ENCODE data around the gene TUBA4A. TPM values are rescaled to one million over a fixed set of nuclear protein-coding genes. Genes with fewer than 3 reads are reported as not detected.
"Not testable (repeated sequence)": the region's sequence is repeated elsewhere in the genome, so short reads cannot be mapped to it uniquely, and the experiment has no call there.

TUBA4A gene
- polyA plus RNA-seq, 3 donors = 20.5 to 39.3 (median 30.0) TPM

DNA sequence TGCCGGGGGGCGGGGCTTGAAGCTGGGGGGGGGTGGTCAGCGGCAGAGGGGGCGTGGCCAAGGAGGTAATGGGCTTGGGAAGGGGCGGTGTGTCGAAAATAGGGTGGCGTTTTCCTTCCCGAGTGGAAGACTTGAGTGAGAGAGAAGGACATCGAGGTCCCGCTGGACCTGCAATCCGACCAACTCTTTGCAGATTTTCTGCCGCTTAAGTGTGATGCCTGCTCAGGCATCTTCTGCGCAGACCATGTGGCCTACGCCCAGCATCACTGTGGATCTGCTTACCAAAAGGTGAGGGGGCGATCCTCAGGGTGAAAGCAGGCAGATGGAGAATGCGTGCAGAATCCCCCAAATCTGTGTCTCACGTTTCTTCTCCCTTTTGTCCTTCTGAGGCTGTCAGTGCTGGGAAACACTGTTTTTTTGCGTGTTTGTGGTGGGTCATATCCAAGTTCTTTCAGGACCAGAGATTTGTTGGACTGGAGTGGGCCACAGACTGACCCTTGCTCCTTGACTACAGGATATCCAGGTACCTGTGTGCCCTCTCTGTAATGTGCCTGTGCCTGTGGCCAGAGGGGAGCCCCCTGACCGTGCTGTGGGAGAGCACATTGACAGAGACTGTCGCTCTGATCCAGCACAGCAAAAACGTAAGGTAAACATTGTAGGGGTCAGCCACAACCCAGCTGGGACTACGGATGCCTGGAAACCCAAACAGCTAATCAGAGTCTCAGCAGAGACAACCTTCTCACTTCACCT, 46.4 kb downstream of the TUBA4A start:
- WGBS, 3 donors = 15 to 18% (median 16%) methylated on average over 22 of the region's 22 CpGs
- no peak overlapping the region for H3K27ac ChIP-seq (ENCODE audit: low read depth, low read length)

DNA sequence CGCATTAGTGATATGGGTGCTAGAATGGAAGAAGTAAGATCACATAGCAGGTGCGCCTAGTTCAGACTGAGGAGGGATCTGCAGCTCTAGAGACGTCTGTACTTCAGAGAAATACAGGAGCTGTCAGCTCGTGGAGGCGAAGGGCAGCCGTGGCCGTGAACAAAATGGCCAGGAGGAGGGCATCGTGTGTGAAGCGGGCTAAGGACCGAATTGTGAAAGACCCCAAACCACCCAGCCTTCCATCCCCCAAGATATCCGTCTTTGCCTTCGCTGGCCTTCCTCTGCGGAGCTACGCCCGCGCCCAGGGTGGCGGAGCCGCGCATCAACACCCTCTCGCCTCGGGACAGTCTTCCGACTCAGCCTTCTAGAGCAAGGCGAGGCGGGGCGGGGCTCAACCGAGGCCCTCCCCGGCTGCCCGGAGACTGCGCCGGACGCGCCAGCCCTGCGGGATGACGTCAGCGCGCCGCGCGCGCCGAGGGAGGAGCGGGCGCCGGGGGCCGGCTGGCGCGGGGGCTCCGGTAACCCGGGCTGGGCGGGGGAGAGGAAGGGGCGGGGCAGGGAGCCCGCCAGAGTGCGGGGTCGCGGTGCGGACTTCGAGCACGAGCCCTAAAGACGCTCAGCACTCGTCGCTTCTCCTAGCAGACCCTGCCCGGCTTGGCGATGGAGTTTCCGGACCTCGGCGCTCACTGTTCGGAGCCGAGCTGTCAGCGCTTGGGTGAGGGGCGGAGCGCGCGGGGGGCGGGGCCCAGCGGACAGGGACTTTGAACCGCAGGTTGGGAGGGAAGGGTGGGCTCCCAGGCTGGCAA, 47.2 kb downstream of the TUBA4A start, which contains the start of gene ZFAND2B:
Gene ZFAND2B, plus strand, starts transcription at position 455 of the 806 bp plus-strand sequence. Its CDS starts 206 bp downstream, at position 661.
- peak within 1 kb of the TSS; percentile 10 for H3K27ac ChIP-seq (ENCODE audit: low read depth, low read length)
- 0 to 1% (median 0%) methylated on average over 64 to 76 of the region's 76 CpGs for WGBS, 3 donors

DNA sequence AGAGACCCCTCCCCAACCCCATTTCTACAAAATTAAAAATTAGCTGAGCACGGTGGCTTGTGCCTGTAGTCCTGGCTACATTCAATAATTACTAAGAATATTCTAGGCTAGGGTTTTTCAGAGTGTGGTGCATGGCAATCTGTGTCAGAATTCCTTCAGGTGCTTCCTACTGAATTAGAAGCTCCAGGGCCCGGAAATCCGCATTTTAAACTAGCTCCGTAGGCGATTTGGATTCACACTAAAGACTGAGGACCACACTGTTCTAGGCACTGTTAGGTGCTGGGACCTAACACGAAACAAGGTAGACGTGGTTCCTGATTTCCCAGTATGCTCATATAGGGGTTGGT, 47.8 kb downstream of the TUBA4A start:
- WGBS, 3 donors = 9 to 21% (median 16%) methylated on average over 7 of the region's 7 CpGs
- peak overlapping the region; percentile 10 for H3K27ac ChIP-seq (ENCODE audit: low read depth, low read length)

DNA sequence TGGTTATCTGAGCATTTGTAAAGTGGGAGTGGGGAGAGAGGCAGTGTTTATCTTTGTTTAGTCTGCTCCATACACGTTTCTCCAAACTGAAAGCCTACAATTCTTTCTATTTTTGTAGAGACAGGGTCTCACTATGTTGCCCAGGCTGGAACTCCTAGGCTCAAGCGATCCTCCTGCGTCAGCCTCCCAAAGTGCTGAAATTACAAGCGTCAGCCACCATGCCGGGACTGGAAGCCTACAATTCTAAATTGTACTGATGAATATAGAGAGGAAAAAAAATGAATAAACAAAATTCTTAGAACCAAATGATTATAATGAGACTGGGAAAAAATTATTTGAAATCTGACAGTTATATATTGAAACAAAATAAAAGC, 48.6 kb downstream of the TUBA4A start:
- 81 to 91% (median 87%) methylated on average over 5 of the region's 5 CpGs for WGBS, 3 donors
- H3K27ac ChIP-seq (ENCODE audit: low read depth, low read length) = no peak overlapping the region

DNA sequence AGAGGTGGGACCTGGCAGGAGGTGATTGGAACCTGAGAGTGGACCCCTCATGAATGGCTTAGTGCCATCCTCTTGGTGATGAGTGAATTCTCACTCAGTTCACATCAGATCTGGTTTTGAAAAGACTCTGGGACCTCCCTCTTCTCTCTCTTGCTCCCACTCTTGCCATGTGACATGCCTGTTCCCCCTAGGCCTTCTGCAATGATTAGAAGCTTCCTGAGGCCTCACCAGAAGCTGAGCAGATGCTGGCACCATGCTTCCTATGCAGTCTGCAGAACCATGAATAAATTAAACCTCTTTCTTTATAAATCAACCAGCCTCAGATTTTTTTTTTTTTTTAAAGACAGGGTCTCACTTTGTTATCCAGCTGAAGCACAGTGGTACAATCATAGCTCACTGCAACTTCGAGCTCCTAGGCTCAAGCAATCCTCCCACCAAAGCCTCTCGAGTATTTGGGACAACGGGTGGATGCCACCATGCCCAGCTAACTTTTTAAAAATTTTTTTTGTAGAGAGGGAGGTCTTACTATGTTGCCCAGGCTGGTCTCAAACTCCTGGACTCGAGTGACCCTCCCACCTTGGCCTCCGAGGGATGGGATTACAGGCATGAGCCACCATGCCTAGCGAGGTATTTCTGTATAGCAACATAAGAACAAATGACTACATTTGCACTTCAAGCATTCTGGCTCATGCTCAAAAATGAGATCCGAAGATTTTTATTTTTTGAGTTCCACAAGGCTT, 49.1 kb downstream of the TUBA4A start:
- 88 to 93% (median 92%) methylated on average over 7 of the region's 7 CpGs for WGBS, 3 donors

DNA sequence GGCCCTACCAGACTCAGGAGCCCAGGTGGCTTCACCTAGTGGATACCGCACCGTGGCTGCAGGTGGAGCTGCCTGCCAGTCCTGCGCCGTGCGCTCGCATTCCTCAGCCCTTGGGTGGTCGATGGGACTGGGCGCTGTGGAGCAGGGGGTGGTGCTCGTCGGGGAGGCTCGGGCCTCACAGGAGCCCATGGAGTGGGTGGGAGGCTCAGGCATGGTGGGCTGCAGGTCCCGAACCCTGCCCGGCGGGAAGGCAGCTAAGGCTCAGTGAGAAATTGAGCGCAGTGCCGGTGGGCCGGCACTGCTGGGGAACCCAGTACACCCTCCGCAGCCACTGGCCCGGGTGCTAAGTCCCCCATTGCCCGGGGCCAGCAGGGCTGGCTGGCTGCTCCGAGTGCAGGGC, 52.4 kb downstream of the TUBA4A start:
- 76 to 93% (median 90%) methylated on average over 12 to 21 of the region's 21 CpGs for WGBS, 3 donors

More for the DNA sequence above, 49.1 kb downstream of the TUBA4A start:
- no peak overlapping the region for H3K27ac ChIP-seq (ENCODE audit: low read depth, low read length)

DNA sequence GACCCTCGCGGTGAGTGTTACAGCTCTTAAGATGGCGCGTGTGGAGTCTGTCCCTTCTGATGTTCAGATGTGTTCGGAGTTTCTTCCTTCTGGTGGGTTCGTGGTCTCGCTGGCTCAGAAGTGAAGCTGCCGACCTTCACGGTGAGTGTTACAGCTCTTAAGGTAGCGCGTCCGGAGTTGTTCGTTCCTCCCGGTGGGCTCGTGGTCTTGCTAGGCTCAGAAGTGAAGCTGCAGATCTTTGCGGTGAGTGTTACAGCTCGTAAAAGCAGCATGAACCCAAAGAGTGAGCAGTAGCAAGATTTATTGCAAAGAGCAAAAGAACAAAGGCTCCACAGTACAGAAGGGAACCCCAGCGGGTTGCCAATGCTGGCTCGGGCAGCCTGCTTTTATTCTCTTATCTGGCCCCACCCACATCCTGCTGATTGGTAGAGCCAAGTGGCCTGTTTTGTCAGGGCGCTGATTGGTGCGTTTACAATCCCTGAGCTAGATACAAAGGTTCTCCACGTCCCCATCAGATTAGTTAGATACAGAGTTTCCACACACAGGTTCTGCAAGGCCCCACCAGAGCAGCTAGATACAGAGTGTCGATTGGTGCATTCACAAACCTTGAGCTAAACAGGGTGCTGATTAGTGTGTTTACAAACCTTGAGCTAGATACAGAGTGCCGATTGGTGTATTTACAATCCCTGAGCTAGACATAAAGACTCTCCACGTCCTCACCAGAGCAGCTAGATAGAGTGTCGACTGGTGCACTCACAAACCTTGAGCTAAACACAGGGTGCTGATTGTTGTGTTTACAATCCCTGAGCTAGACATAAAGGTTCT, 53.0 kb downstream of the TUBA4A start:
- H3K27ac ChIP-seq (ENCODE audit: low read depth, low read length) = not testable (repeated sequence)
- WGBS, 3 donors = 70 to 82% (median 76%) methylated on average over 24 to 25 of the region's 26 CpGs

More for the DNA sequence above, 52.4 kb downstream of the TUBA4A start:
- H3K27ac ChIP-seq (ENCODE audit: low read depth, low read length) = not testable (repeated sequence)

Other genes with a start within 250 kb of the TUBA4A start
- under 1 TPM in 2 of 3 donors, not detected in 1; 0.03 to 0.04 TPM for gene CFAP65, start 212.4 kb downstream of the TUBA4A start, polyA plus RNA-seq
- 1 to 10 TPM in 1 of 3 donors, under 1 TPM in 2; 0.02 to 1.4 (median 0.22) TPM for gene IHH, start 193.0 kb downstream of the TUBA4A start, polyA plus RNA-seq
- 10 to 100 TPM in 1 of 3 donors, 1 to 10 TPM in 2; 8.8 to 12.8 (median 9.4) TPM for gene NHEJ1, start 93.1 kb downstream of the TUBA4A start, polyA plus RNA-seq
- gene SLC23A3, start 83.9 kb downstream of the TUBA4A start, polyA plus RNA-seq = 1 to 10 TPM in 1 of 3 donors, under 1 TPM in 2; 0.48 to 2.0 (median 0.64) TPM
- gene CNPPD1, start 77.0 kb downstream of the TUBA4A start, polyA plus RNA-seq = 10 to 100 TPM; 33.4 to 58.3 (median 48.4) TPM
- 10 to 100 TPM; 34.3 to 44.2 (median 40.2) TPM for gene RETREG2, start 75.6 kb downstream of the TUBA4A start, polyA plus RNA-seq
- gene ZFAND2B, start 47.1 kb downstream of the TUBA4A start, polyA plus RNA-seq = 10 to 100 TPM; 26.0 to 38.9 (median 27.3) TPM
- 10 to 100 TPM; 15.3 to 43.3 (median 28.1) TPM for gene ABCB6, start 35.0 kb downstream of the TUBA4A start, polyA plus RNA-seq
- 10 to 100 TPM; 11.4 to 32.1 (median 21.2) TPM for gene ATG9A, start 24.3 kb downstream of the TUBA4A start, polyA plus RNA-seq
- 10 to 100 TPM; 15.7 to 23.0 (median 20.7) TPM for gene ANKZF1, start 24.1 kb downstream of the TUBA4A start, polyA plus RNA-seq
- 10 to 100 TPM in 2 of 3 donors, 1 to 10 TPM in 1; 2.1 to 12.9 (median 11.8) TPM for gene GLB1L, start 8.5 kb downstream of the TUBA4A start, polyA plus RNA-seq
- 10 to 100 TPM; 33.8 to 36.6 (median 33.9) TPM for gene STK16, start 8.4 kb downstream of the TUBA4A start, polyA plus RNA-seq
- not detected for gene TUBA4B, start 675 bp downstream of the TUBA4A start, polyA plus RNA-seq
- gene DNAJB2, start 25.4 kb upstream of the TUBA4A start, polyA plus RNA-seq = 10 to 100 TPM; 51.6 to 78.9 (median 68.9) TPM
- 10 to 100 TPM in 1 of 3 donors, under 1 TPM in 1, not detected in 1; 0.45 to 15.5 TPM for gene PTPRN, start 55.5 kb upstream of the TUBA4A start, polyA plus RNA-seq
- gene RESP18, start 78.8 kb upstream of the TUBA4A start, polyA plus RNA-seq = not detected
- 100 to 1,000 TPM in 1 of 3 donors, 10 to 100 TPM in 2; 43.8 to 100 (median 95.8) TPM for gene DNPEP, start 134.0 kb upstream of the TUBA4A start, polyA plus RNA-seq
- 10 to 100 TPM; 18.9 to 35.8 (median 25.4) TPM for gene DES, start 164.5 kb upstream of the TUBA4A start, polyA plus RNA-seq
- 10 to 100 TPM in 1 of 3 donors, 1 to 10 TPM in 2; 3.4 to 22.5 (median 6.8) TPM for gene SPEG, start 180.9 kb upstream of the TUBA4A start, polyA plus RNA-seq
- gene GMPPA, start 245.0 kb upstream of the TUBA4A start, polyA plus RNA-seq = 10 to 100 TPM; 27.5 to 39.9 (median 35.8) TPM

All from adipose tissue (tissue), 3 donors.